RWPE1 (cell line): Measurements from ENCODE around the gene COX19.
"Not testable (repeated sequence)": the region's sequence is repeated elsewhere in the genome, so short reads cannot be mapped to it uniquely, and the experiment has no call there.

Experiments
- CTCF ChIA-PET: fragments of 350-600 bp; sonication (Branson Sonifier 250); formaldehyde crosslinking; extraction: SDS; loops from one replicate; lab custom pipeline; 2021; lab: Yijun Ruan, JAX
- POLR2A ChIA-PET: fragments of 400-600 bp; formaldehyde crosslinking; extraction: SDS; loops from one replicate; lab custom pipeline; 2020; ENCODE audit warnings: antibody characterized with exemption; ENCODE audit not compliant: low non-redundant PET; lab: Yijun Ruan, JAX
- DNase-seq: peaks from one replicate; pipeline ENCODE4 v3.0.0; 2012; ENCODE audit warnings: low spot score
- H3K27ac ChIP-seq: fragments of 450-650 bp; 2 replicates; pipeline ENCODE4 v1.5.1; 2017
- TF ChIP-seq, protein P1 (sequence below): fragments of 450-650 bp; conservative IDR thresholded peaks from 2 replicates; pipeline ENCODE4 v1.5.1; 2017; ENCODE audit warnings: low read depth, mild to moderate bottlenecking

Gene COX19

DNA sequence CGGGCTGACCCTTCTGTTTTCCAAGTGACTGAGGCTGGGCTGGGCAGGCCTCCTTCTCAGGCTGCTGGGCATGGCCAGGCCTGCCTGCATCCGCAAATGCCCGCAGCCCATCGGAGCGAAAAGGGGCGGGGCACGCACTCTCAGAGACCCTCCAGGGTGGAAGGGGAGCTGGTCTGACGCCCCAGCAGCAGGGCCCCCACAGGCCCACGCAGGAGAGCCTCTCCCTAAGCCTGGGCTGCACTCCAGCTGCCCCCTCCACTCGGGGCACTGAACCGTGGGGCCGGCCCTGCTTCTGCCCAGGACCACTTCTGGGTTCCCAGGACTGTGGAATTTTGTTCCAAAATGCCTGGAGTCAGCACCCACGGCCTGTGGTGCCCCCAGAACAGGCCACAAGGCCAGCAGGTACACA is 30.2 kb downstream of the COX19 start:
- CTCF ChIA-PET: no interaction called here
- TF ChIP-seq, protein P1, sequence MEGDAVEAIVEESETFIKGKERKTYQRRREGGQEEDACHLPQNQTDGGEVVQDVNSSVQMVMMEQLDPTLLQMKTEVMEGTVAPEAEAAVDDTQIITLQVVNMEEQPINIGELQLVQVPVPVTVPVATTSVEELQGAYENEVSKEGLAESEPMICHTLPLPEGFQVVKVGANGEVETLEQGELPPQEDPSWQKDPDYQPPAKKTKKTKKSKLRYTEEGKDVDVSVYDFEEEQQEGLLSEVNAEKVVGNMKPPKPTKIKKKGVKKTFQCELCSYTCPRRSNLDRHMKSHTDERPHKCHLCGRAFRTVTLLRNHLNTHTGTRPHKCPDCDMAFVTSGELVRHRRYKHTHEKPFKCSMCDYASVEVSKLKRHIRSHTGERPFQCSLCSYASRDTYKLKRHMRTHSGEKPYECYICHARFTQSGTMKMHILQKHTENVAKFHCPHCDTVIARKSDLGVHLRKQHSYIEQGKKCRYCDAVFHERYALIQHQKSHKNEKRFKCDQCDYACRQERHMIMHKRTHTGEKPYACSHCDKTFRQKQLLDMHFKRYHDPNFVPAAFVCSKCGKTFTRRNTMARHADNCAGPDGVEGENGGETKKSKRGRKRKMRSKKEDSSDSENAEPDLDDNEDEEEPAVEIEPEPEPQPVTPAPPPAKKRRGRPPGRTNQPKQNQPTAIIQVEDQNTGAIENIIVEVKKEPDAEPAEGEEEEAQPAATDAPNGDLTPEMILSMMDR: no peak
- POLR2A ChIA-PET: no interaction called here
- H3K27ac ChIP-seq: peak overlapping the region; percentile 87
- DNase-seq: no peak

DNA sequence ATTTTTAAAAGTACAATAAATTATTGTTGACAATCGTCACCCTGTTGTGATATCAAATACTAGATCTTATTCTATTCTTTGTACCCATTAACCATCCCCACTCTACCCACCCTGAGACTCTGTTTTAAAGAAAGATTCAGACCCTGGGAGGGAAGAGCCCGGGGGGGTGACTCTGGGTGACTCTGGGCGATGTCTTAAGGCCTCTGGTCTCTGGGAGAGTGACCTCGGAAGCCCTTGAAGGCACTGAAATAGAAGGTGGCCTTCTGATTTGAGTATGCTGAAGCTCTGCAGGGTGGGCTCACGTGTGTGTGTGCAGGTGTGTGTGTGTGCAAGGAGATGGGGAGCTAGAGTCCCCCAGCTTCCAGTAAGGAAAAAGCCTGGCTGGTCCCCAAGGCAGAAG is 30.6 kb downstream of the COX19 start:
- H3K27ac ChIP-seq: peak overlapping the region; percentile 87
- ChIA-PET POLR2A (no interaction called here), CTCF (interaction anchor here (0.6 kb wide), 1 partner anchor 10 kb away, joined by 4 read pairs; the partner anchor contains the start of gene ADAP1)
- no peak for DNase-seq
- TF ChIP-seq, protein P1: no peak

DNA sequence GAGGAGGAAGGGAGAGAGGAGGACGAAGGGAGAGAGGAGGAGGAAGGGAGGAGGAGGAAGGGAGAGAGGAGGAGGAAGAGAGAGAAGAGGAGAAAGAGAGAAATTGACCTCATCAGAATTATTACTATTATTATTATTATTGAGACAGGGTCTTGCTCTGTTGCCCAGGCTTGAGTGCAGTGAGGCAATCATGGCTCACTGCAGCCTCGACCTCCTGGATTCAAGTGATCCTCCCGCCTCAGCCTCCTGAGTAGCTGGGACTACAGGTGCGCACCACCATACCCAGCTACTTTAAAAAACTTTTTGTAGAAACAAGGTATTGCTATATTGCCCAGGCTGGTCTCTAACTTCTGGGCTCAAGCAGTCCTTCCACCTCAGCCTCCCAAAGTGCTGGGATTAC is 31.6 kb downstream of the COX19 start:
- H3K27ac ChIP-seq: peak overlapping the region; percentile 87; the same call in 1 of the 2 replicates
- POLR2A ChIA-PET, DNase-seq: not testable (repeated sequence)
- CTCF ChIA-PET: interaction anchor here (0.7 kb wide), 1 partner anchor 612 kb away, joined by 3 read pairs; the partner anchor contains the start of gene TMEM184A

DNA sequence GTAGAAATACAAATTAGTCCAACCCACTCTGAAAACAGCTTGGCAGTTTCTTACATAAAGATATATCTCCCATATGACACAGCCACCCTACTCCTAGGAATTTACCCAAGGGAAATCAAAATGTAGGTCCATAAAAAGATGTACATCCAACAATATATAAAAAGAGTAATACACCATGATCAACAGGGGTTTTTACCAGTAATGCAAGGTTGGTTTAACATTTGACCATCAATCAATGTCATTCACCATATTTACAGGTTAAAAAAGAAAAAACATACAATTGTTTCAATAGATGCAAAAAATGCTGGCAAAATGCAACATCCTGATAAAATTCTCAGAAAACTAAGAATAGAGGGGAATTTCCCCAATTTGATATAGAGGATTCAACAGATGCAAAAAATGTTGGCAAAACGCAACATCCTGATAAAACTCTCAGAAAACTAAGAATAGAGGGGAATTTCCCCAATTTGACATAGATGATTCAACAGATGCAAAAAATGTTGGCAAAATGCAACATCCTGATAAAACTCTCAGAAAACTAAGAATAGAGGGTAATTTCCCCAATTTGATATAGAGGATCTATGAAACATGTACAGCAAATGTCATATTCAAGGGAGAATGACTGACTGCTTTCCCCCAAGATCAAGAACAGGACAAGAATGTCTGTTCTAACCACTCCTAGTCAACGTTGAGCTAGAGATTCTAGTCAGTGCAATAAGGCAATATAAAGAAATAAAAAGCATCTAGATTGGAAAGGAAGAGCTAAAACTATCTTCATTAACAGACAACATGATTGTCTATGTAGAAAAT is 34.5 kb downstream of the COX19 start:
- no peak overlapping the region for H3K27ac ChIP-seq
- no peak for DNase-seq
- TF ChIP-seq, protein P1: no peak
- ChIA-PET CTCF (no interaction called here), POLR2A (interaction anchor here (0.7 kb wide), 1 partner anchor 232 kb away, joined by 3 read pairs; no protein-coding TSS in a partner anchor)

DNA sequence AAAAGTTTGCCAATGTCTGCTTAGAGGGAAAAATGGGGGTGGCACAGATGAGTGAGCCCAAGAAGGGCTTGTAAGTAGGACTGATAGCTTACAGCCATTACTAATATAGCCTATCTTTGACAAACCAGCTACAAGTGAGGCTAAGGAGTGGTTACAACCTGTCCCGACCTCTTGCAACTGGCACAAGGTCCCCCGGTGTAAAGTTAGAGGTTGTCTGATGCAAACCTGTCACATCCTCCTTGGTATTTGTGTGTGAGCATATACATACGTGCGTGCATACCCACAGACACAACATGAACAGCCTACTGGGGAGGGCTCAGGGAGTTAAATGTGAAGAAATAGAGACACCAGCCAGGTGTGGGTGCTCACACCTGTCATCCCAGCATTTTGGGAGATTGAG is 35.5 kb downstream of the COX19 start:
- CTCF ChIA-PET: interaction anchor here (0.6 kb wide), 2 partner anchors 31 to 114 kb away, joined by 3 read pairs; no protein-coding TSS in a partner anchor
- POLR2A ChIA-PET: no interaction called here
- TF ChIP-seq, protein P1: no peak
- no peak for DNase-seq
- no peak overlapping the region for H3K27ac ChIP-seq

- CTCF ChIA-PET: interaction anchor here (0.6 kb wide), 1 partner anchor 1541 kb away, joined by 5 read pairs; no protein-coding TSS in a partner anchor
- DNase-seq: no peak
- no peak overlapping the region for H3K27ac ChIP-seq
- POLR2A ChIA-PET: no interaction called here
- TF ChIP-seq, protein P1: no peak
These were observed 36.7 kb downstream of the COX19 start for GRCh38 chr7:938546-939185.
